NCI-H2171 (cell line): Measurements from ENCODE around the gene HMGXB3.
"Not testable (repeated sequence)": the region's sequence is repeated elsewhere in the genome, so short reads cannot be mapped to it uniquely, and the experiment has no call there.

Source experiments
- DNase-seq: peaks from one replicate; lab custom pipeline; 2025; lab: John Stamatoyannopoulos, UW

The HMGXB3 gene

GRCh38 chr5:150022158-150022531 is 21.6 kb downstream of the HMGXB3 start:
- DNase-seq = no peak

GRCh38 chr5:150022681-150023080 is 22.1 kb downstream of the HMGXB3 start:
- no peak for DNase-seq

GRCh38 chr5:150023136-150023535 is 22.6 kb downstream of the HMGXB3 start:
- DNase-seq = no peak

- DNase-seq = no peak
Observed at GRCh38 chr5:150024346-150024984, 23.9 kb downstream of the HMGXB3 start.

GRCh38 chr5:150026682-150027172 is 26.2 kb downstream of the HMGXB3 start:
- DNase-seq = no peak

GRCh38 chr5:150028047-150028446 is 27.5 kb downstream of the HMGXB3 start:
- DNase-seq = not testable (repeated sequence)

GRCh38 chr5:150033334-150033733 is 32.8 kb downstream of the HMGXB3 start:
- no peak for DNase-seq

- no peak for DNase-seq
Observed at GRCh38 chr5:150034662-150035061, 34.1 kb downstream of the HMGXB3 start.

GRCh38 chr5:150035139-150035895 is 34.8 kb downstream of the HMGXB3 start:
- DNase-seq = no peak

GRCh38 chr5:150036513-150036912 is 36.0 kb downstream of the HMGXB3 start:
- DNase-seq = no peak

GRCh38 chr5:150038547-150038946 is 38.0 kb downstream of the HMGXB3 start:
- DNase-seq = no peak

- no peak for DNase-seq
Observed at GRCh38 chr5:150042459-150042858, 41.9 kb downstream of the HMGXB3 start.

- no peak for DNase-seq
Observed at GRCh38 chr5:150043657-150044328, 43.3 kb downstream of the HMGXB3 start.

- no peak for DNase-seq
Observed at GRCh38 chr5:150044329-150044681, 43.8 kb downstream of the HMGXB3 start.

- no peak for DNase-seq
Observed at GRCh38 chr5:150044712-150045111, 44.2 kb downstream of the HMGXB3 start.

- no peak for DNase-seq
Observed at GRCh38 chr5:150045549-150045948, 45.0 kb downstream of the HMGXB3 start.

GRCh38 chr5:150046031-150046430 is 45.5 kb downstream of the HMGXB3 start:
- no peak for DNase-seq

GRCh38 chr5:150050172-150050811 is 49.8 kb downstream of the HMGXB3 start:
- not testable (repeated sequence) for DNase-seq

- no peak for DNase-seq
Observed at GRCh38 chr5:150051657-150052195, 51.2 kb downstream of the HMGXB3 start.

GRCh38 chr5:150052226-150052955 is 51.9 kb downstream of the HMGXB3 start:
- DNase-seq = no peak

- DNase-seq = no peak
Observed at GRCh38 chr5:150052956-150053712, 52.6 kb downstream of the HMGXB3 start.
